ENCODE data around the gene RAMAC. TPM values are rescaled to one million over a fixed set of nuclear protein-coding genes. Genes with fewer than 3 reads are reported as not detected.

RAMAC gene
- total RNA-seq (2021; fragmentation: NEBNext Ultra II Directional; extraction: Animal tissue kit (Norgen Biotek cat#: 25700)) (32.9 and 33.5 TPM in 2 replicates), polyA plus RNA-seq (2011; rRNA removed) (11.7 and 20.7 TPM in 2 replicates), polyA minus RNA-seq (2011; rRNA and poly(A)+ RNA removed) (12.0 and 15.8 TPM in 2 replicates)
- polyA plus RNA-seq (2011; cell fraction: cytosol; rRNA removed), result 29.7 TPM
- 6.8 TPM for polyA plus RNA-seq (2011; cell fraction: nucleus; rRNA removed)
- 26.3 to 28.8 TPM (median 27.9 TPM) in 4 replicates for polyA plus RNA-seq (2012, experiment 1 of 2)
- polyA plus RNA-seq (2012, experiment 2 of 2), result 8.2 TPM
- polyA plus RNA-seq (2013, experiment 1 of 2), result 23.2 TPM
- polyA plus RNA-seq (2013, experiment 2 of 2), result 25.2 TPM
- 10.9 TPM for polyA minus RNA-seq (2011; cell fraction: cytosol; rRNA and poly(A)+ RNA removed)
- polyA minus RNA-seq (2011; cell fraction: nucleus; rRNA and poly(A)+ RNA removed), result 6.7 TPM
- long read RNA-seq, experiment 1, transcript RAMAC-201 (4 exons, 1,568 nt), result major isoform, 22 of 36 reads
- long read RNA-seq, experiment 1, partial matches to known transcripts, result 9 of 36 reads
- long read RNA-seq, experiment 1, other reads (novel, unspliced or antisense), result 5 of 36 reads
- long read RNA-seq, experiment 2, transcript RAMAC-201 (4 exons, 1,568 nt), result major isoform, 69 of 78 reads
- long read RNA-seq, experiment 2, partial matches to known transcripts, result 5 of 78 reads
- long read RNA-seq, experiment 2, other reads (novel, unspliced or antisense), result 4 of 78 reads

GRCh38 chr15:82985688-82986441, at the start of gene RAMAC:
Gene RAMAC (plus strand): TSS chr15:82986210. CDS start chr15:82989019, 2,809 bp downstream.
- H2BK120ac ChIP-seq (replicated peaks; ENCODE audit: low read depth, low read length), result no peak within 1 kb of the TSS
- peak within 1 kb of the TSS; percentile 97; the same call in 1 of the 2 replicates for H4K8ac ChIP-seq (ENCODE audit: extremely low read depth, insufficient read depth, low read length)
- H3K4ac ChIP-seq (replicated peaks; ENCODE audit: insufficient read length, low read depth, low read length), result peak within 1 kb of the TSS; percentile 61
- POLR2A ChIA-PET (ENCODE audit: partially characterized antibody), result interaction anchor here (0.9 to 2.3 kb wide), 4 partner anchors 10 to 277 kb away, joined by 3 to 11 read pairs (median 6); no protein-coding TSS in a partner anchor
- H3K18ac ChIP-seq (ENCODE audit: extremely low read depth, low read length), result peak within 1 kb of the TSS; percentile 100
- peak within 1 kb of the TSS; percentile 93; the same call in 1 of the 2 replicates for H2BK5ac ChIP-seq (ENCODE audit: low read depth, low read length)
- peak within 1 kb of the TSS; percentile 99 for H3K14ac ChIP-seq (ENCODE audit: insufficient read length)
- WGBS, 2 experiments (ENCODE audit: extremely low coverage in 1 of 2, insufficient coverage in 1 of 2, insufficient read length in 1 of 2, insufficient replicate concordance in 2 of 2, low coverage in 1 of 2, low lambda C conversion rate in 2 of 2, missing lambda C conversion rate in 1 of 2), result 4% methylated on average over 45 of the region's 45 CpGs; no CpG with 5 or more reads in 1 of the 2 experiments
- H3K79me2 ChIP-seq (ENCODE audit: control insufficient read depth in 1 of 2, insufficient read depth in 2 of 2, low read length in 2 of 2), result peaks cover 0 to 14% of the 10 kb centered on the region in 2 experiments; a peak in 2 of 4 replicates
- peak within 1 kb of the TSS; percentile 48; the same call in 1 of the 2 replicates for H3K27ac ChIP-seq (ENCODE audit: low read depth, low read length)
- H3K36me3 ChIP-seq (ENCODE audit: control insufficient read depth in 2 of 4, insufficient read depth in 4 of 4, low read length in 3 of 4), result peaks cover 0 to 18% (median 0%) of the 10 kb centered on the region in 4 experiments; a peak in 3 of 8 replicates
- H2BK15ac ChIP-seq (ENCODE audit: low read length), result peak within 1 kb of the TSS; percentile 100
- CTCF ChIA-PET (ENCODE audit: partially characterized antibody), result interaction anchor here (0.6 to 2.1 kb wide), 7 partner anchors 14 to 445 kb away, joined by 3 to 12 read pairs (median 3); partner anchors contain the start of gene C15orf40
- peak within 1 kb of the TSS; percentile 88 to 96 for H3K4me2 ChIP-seq (ENCODE audit: insufficient read depth in 1 of 2, low read depth in 2 of 2, low read length in 2 of 2)
- H3K23me2 ChIP-seq (ENCODE audit: low read depth, low read length), result peaks cover 7% of the 10 kb centered on the region; the same call in 1 of the 2 replicates
- DNase-seq (ENCODE audit: low read depth in 1 of 2, low spot score in 2 of 2) (peak; percentile 57 to 86), FAIRE-seq (peak; percentile 50)
- peak within 1 kb of the TSS; percentile 88 to 96 (median 94) for H3K4me3 ChIP-seq (ENCODE audit: extremely low read depth in 1 of 4, insufficient read depth in 2 of 4, low read depth in 3 of 4, low read length in 4 of 4)
- H2BK12ac ChIP-seq (ENCODE audit: low read depth, low read length), result peak within 1 kb of the TSS; percentile 78; the same call in 1 of the 2 replicates
- H2BK20ac ChIP-seq (ENCODE audit: low read length), result 0 out of 2 replicates have a peak within 1 kb of the TSS, but pooled peaks have one; percentile 68
- H3K79me1 ChIP-seq (ENCODE audit: low read depth, low read length), result peaks cover 2% of the 10 kb centered on the region; the same call in 1 of the 2 replicates
- H4K20me1 ChIP-seq (replicated peaks in 1 of 2; ENCODE audit: control insufficient read depth in 1 of 2, insufficient read depth in 2 of 2, low read length in 2 of 2), result no peaks in the 10 kb centered on the region
- peaks cover 0 to 3% (median 3%) of the 10 kb centered on the region in 4 experiments; a peak in 3 of 7 replicates for H3K4me1 ChIP-seq (replicated peaks in 1 of 4; ENCODE audit: control insufficient read depth in 3 of 4, insufficient read depth in 4 of 4, low read length in 3 of 4)
- peak within 1 kb of the TSS; percentile 71 for H3K56ac ChIP-seq (replicated peaks; ENCODE audit: insufficient read length, low read depth, low read length)
- peak within 1 kb of the TSS; percentile 94 for H4K91ac ChIP-seq (replicated peaks; ENCODE audit: insufficient read length, low read length)
- H4K5ac ChIP-seq (ENCODE audit: insufficient read length, low read depth, low read length), result peak within 1 kb of the TSS; percentile 99
- no peak within 1 kb of the TSS; the same call in 1 of the 2 replicates for H2AK5ac ChIP-seq (ENCODE audit: low read depth, low read length)
- H3K9me3 ChIP-seq (ENCODE audit: insufficient read depth in 2 of 2, low read depth in 1 of 2, low read length in 1 of 2), result no peaks in the 10 kb centered on the region
- H3K27me3 ChIP-seq (replicated peaks in 1 of 4; ENCODE audit: control insufficient read depth in 3 of 4, extremely low read depth in 1 of 4, insufficient read depth in 3 of 4, low read length in 3 of 4), result peaks cover 0 to 6% (median 5%) of the 10 kb centered on the region in 4 experiments; a peak in 6 of 7 replicates
- H2AFZ ChIP-seq (ENCODE audit: low read length), result peak within 1 kb of the TSS; percentile 100
- no peak within 1 kb of the TSS for H3K23ac ChIP-seq (ENCODE audit: insufficient read length)
- H3K9ac ChIP-seq (replicated peaks in 1 of 4; ENCODE audit: extremely low read depth in 1 of 4, low read depth in 3 of 4, low read length in 3 of 4), result peak within 1 kb of the TSS; percentile 66 to 97 (median 86)
- TF ChIP-seq FOSL1 (IDR thresholded peaks at IDR 0.05; ENCODE audit: insufficient read depth, low read depth, low read length), result no peak
- no peak for TF ChIP-seq BCL11A (IDR thresholded peaks at IDR 0.05; ENCODE audit: low read depth in 2 of 2, low read length in 2 of 2)
- TF ChIP-seq SP1 (IDR thresholded peaks at IDR 0.05; ENCODE audit: low read depth, low read length), result no peak
- TF ChIP-seq CEBPB (IDR thresholded peaks at IDR 0.05; ENCODE audit: low read depth, low read length), result no peak
- TF ChIP-seq ATF2 (IDR thresholded peaks at IDR 0.05; ENCODE audit: low read length), result no peak
- no peak for TF ChIP-seq JUND (IDR thresholded peaks at IDR 0.05; ENCODE audit: low read length)
